HL-60 (cell line): ENCODE measurements around the gene SCYL1.

Experiments
- CTCF ChIP-seq: IDR thresholded peaks from one replicate; pipeline ENCODE4 v1.5.1; 2011; ENCODE audit warnings: low read length, control low read depth, inconsistent platforms; ENCODE audit not compliant: insufficient read depth
- GABPA ChIP-seq: IDR thresholded peaks from 2 replicates; pipeline ENCODE4 v1.6.1; 2012; ENCODE audit warnings: low read depth
- POLR2AphosphoS5 ChIP-seq: IDR thresholded peaks from 2 replicates; pipeline ENCODE4 v1.6.1; 2012; ENCODE audit warnings: low read depth

- TF ChIP-seq CTCF (no peak), POLR2AphosphoS5 (no peak), GABPA (no peak)
These were observed 59.2 kb downstream of the SCYL1 start for GRCh38 chr11:65584106-65584505.
